ENCODE data around the gene MTMR3. TPM values are rescaled to one million over a fixed set of nuclear protein-coding genes. Genes with fewer than 3 reads are reported as not detected.
"Not testable (repeated sequence)": the region's sequence is repeated elsewhere in the genome, so short reads cannot be mapped to it uniquely, and the experiment has no call there.

Gene MTMR3
- total and polyA plus RNA-seq, 5 donors, result 9.5 to 38.0 (median 30.7) TPM

DNA sequence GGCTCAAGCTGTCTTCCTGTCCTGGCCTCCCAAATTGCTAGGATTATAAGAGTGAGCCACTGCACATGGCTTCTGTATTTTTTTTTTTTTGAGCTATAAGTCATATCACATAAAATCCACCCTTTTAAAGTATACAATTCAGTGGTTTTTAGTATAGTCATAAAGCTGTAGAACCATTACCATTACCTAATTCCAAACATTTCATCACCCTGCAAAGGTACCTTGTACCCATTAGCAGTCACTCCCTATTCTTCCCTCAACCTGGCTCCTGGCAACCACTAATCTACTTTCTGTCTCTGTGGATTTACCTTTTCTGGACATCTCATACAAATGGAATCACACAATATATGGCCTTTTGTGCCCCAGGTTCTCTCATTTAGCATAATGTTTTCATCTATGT lies 84.5 kb downstream of the MTMR3 start:
- no peaks in the 10 kb centered on the region for H3K4me1 ChIP-seq (ENCODE audit: control insufficient read depth, insufficient read depth, low read length)
- no peaks in the 10 kb centered on the region for H3K9me3 ChIP-seq (ENCODE audit: control insufficient read depth, low read length)
- intact Hi-C loops (cut with DNase I), result no loop called here
- DNase-seq, result no peak
- no peak overlapping the region for H3K4me3 ChIP-seq (ENCODE audit: low read length)
- no peak overlapping the region for H3K27ac ChIP-seq (ENCODE audit: low read length)
- no peak for ATAC-seq
- H3K27me3 ChIP-seq (ENCODE audit: control insufficient read depth, insufficient read depth), result no peaks in the 10 kb centered on the region

DNA sequence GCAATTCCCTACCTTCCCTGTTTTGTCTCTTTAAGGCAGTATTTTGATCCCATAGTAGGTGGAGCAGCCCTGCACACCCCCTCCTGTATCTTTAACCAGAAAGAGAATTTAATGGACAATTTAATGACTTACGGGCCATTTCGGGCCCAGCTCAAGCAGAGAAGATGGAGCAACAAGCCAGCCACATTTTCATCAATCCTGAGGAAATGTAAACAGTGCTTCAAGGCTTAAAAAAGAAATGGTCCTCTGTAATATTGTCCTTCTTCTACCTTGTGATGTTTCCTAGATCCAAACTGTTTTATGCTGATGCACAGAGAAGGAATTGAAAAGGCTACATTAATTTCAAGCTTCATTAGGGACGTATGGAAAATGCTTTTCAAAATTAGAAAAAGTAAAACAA lies 88.6 kb downstream of the MTMR3 start:
- Histone ChIP-seq H3K4me1 (ENCODE audit: control insufficient read depth, insufficient read depth, low read length) (no peaks in the 10 kb centered on the region), H3K9me3 (ENCODE audit: control insufficient read depth, low read length) (no peaks in the 10 kb centered on the region), H3K27me3 (ENCODE audit: control insufficient read depth, insufficient read depth) (no peaks in the 10 kb centered on the region), H3K4me3 (ENCODE audit: low read length) (no peak overlapping the region), H3K27ac (ENCODE audit: low read length) (no peak overlapping the region)
- no peak for DNase-seq
- intact Hi-C loops (cut with DNase I), result no loop called here
- no peak for ATAC-seq
- 93% methylated on average over 3 of the region's 3 CpGs for WGBS

DNA sequence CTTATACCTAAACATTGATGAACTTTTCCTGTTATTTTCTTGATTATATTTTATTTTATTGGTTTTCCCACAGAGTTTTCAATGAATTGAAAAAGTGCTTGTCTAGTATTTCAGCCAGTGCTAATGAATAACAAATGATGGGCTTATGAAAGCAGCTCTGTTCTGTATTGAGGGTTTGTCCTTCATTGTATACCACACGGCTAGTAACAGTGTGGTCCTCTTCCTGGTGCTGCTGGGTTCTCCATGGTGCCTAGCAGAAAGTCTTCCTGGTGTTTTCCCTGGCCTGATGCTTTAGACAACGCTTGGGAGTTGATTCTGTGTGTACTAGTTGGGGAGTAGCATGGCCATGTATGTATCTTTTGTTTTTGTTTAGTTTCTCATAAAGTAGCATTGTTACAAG lies 89.1 kb downstream of the MTMR3 start:
- Histone ChIP-seq H3K4me1 (ENCODE audit: control insufficient read depth, insufficient read depth, low read length) (no peaks in the 10 kb centered on the region), H3K9me3 (ENCODE audit: control insufficient read depth, low read length) (no peaks in the 10 kb centered on the region), H3K27ac (ENCODE audit: low read length) (no peak overlapping the region), H3K4me3 (ENCODE audit: low read length) (no peak overlapping the region), H3K27me3 (ENCODE audit: control insufficient read depth, insufficient read depth) (no peaks in the 10 kb centered on the region)
- DNase-seq, result no peak
- intact Hi-C loops (cut with DNase I), result no loop called here
- no peak for ATAC-seq
- WGBS, result 87% methylated on average over 2 of the region's 2 CpGs

DNA sequence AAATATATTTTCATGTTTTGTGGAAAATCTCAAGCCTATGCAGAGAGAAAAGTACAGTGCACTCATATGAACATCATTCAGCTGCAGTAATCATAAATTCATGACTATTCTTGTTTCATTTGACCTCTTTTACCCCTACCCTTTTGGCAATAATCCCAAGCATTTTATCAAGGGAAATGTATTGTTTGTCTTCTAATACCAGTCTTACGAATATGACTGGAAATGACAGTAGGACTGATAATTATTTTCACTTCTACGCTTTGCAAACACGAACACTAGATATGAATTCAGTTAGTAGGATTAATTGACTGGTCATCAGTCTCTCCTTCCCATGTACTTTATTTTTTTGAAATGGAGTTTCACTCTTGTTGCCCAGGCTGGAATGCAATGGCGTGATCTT lies 90.3 kb downstream of the MTMR3 start:
- no peaks in the 10 kb centered on the region for H3K4me1 ChIP-seq (ENCODE audit: control insufficient read depth, insufficient read depth, low read length)
- intact Hi-C loops (cut with DNase I), result no loop called here
- no peaks in the 10 kb centered on the region for H3K9me3 ChIP-seq (ENCODE audit: control insufficient read depth, low read length)
- no peak for DNase-seq
- 70% methylated on average over 4 of the region's 4 CpGs for WGBS
- ATAC-seq, result no peak
- no peak overlapping the region for H3K4me3 ChIP-seq (ENCODE audit: low read length)
- H3K27ac ChIP-seq (ENCODE audit: low read length), result no peak overlapping the region
- no peaks in the 10 kb centered on the region for H3K27me3 ChIP-seq (ENCODE audit: control insufficient read depth, insufficient read depth)

DNA sequence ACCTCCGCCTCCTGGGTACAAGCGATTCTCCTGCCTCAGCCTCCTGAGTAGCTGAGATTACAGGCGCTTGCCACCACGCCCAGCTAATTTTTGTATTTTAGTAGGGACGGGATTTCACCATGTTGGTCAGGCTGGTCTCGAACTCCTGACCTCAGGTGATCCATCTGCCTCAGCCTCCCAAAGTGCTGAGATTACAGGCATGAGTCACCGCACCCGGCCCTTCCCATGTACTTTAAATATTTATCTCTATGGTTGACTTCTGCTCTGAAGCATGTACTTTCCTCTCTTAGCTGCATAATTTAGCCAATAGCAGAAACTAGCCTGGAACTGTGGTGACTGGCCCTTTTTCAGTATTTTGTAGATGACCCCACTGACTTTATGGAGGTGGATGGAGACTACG lies 90.7 kb downstream of the MTMR3 start:
- H3K9me3 ChIP-seq (ENCODE audit: control insufficient read depth, low read length); intact Hi-C loops (cut with DNase I); H3K4me1 ChIP-seq (ENCODE audit: control insufficient read depth, insufficient read depth, low read length); DNase-seq; ATAC-seq; H3K27ac ChIP-seq (ENCODE audit: low read length); H3K27me3 ChIP-seq (ENCODE audit: control insufficient read depth, insufficient read depth); H3K4me3 ChIP-seq (ENCODE audit: low read length): not testable (repeated sequence)
- 87% methylated on average over 9 of the region's 9 CpGs for WGBS

DNA sequence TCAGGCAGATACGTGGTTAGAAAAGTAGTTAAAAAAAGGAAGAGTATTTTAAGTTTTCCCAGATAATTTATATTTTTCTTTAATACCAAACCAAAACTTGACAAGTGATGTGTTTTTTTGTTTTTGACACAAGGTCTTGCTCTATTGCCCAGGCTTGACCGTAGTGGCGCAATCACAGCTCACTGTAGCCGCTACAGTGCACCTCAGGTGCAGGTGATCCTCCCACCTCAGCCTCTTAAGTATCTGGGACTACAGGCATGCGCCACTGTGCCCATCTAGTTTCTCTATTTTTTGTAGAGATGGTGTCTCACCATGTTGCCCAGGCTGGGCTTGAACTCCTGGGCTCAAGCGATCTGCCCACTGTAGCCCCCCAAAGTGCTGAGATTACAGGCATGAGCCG lies 92.5 kb downstream of the MTMR3 start:
- H3K4me1 ChIP-seq (ENCODE audit: control insufficient read depth, insufficient read depth, low read length), result no peaks in the 10 kb centered on the region
- H3K9me3 ChIP-seq (ENCODE audit: control insufficient read depth, low read length), result no peaks in the 10 kb centered on the region
- no peak for DNase-seq
- no peak overlapping the region for H3K27ac ChIP-seq (ENCODE audit: low read length)
- no peaks in the 10 kb centered on the region for H3K27me3 ChIP-seq (ENCODE audit: control insufficient read depth, insufficient read depth)
- 97% methylated on average over 7 of the region's 7 CpGs for WGBS
- ATAC-seq, result no peak
- intact Hi-C loops (cut with DNase I), result no loop called here
- H3K4me3 ChIP-seq (ENCODE audit: low read length), result no peak overlapping the region

DNA sequence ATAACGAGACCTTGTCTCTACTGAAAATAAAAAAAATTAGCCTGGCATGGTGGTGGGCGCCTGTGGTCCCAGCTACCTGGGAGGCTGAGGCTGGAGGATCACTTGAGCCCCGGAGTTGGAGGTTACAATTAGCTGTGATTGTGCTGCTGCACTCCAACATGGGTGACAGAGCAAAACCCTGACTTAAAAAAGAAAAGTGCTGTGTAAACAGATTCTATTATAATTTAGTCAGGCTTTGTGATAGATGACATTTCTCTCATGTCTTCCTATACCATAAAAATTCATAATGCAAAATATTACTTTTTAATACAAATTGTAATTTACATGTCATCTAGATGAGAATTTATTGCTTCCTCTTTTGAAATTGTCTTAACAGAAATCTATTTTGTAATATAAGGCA lies 94.1 kb downstream of the MTMR3 start:
- H3K4me1 ChIP-seq (ENCODE audit: control insufficient read depth, insufficient read depth, low read length), result no peaks in the 10 kb centered on the region
- intact Hi-C loops (cut with DNase I), result no loop called here
- ATAC-seq, result no peak
- no peak overlapping the region for H3K27ac ChIP-seq (ENCODE audit: low read length)
- no peaks in the 10 kb centered on the region for H3K27me3 ChIP-seq (ENCODE audit: control insufficient read depth, insufficient read depth)
- no peak for DNase-seq
- H3K9me3 ChIP-seq (ENCODE audit: control insufficient read depth, low read length), result no peaks in the 10 kb centered on the region
- H3K4me3 ChIP-seq (ENCODE audit: low read length), result no peak overlapping the region
- WGBS, result 97% methylated on average over 3 of the region's 3 CpGs

DNA sequence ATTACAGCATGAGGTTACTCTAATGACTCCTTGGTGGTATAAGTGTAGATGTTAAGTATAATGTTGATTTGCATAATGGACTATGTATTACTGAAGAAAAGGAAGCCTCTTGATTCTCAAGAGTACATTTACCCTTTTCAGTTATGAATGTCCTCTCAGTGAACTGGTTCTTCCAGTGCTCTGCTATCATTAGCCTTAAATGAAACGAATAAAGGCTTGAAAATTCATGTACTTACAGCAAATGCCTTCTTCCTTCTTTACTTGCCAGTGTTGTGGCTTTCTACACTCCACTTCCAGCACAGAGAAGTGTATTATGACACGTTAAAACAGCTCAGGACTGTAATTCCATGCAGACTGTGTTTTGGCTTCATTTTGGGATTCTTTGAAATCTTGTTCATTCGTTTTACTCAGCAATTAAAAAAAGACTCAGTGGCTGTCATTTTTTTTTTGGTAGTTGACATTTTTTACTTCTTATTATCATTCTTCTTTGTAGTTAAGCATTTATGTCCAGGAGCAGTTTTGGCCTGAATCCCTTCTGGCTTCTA lies 96.9 kb downstream of the MTMR3 start:
- no peak for ATAC-seq
- Histone ChIP-seq H3K4me1 (ENCODE audit: control insufficient read depth, insufficient read depth, low read length) (no peaks in the 10 kb centered on the region), H3K9me3 (ENCODE audit: control insufficient read depth, low read length) (no peaks in the 10 kb centered on the region), H3K4me3 (ENCODE audit: low read length) (no peak overlapping the region), H3K27ac (ENCODE audit: low read length) (no peak overlapping the region), H3K27me3 (ENCODE audit: control insufficient read depth, insufficient read depth) (no peaks in the 10 kb centered on the region)
- no peak for DNase-seq
- intact Hi-C loops (cut with DNase I), result no loop called here
- WGBS, result 56% methylated on average over 3 of the region's 3 CpGs

DNA sequence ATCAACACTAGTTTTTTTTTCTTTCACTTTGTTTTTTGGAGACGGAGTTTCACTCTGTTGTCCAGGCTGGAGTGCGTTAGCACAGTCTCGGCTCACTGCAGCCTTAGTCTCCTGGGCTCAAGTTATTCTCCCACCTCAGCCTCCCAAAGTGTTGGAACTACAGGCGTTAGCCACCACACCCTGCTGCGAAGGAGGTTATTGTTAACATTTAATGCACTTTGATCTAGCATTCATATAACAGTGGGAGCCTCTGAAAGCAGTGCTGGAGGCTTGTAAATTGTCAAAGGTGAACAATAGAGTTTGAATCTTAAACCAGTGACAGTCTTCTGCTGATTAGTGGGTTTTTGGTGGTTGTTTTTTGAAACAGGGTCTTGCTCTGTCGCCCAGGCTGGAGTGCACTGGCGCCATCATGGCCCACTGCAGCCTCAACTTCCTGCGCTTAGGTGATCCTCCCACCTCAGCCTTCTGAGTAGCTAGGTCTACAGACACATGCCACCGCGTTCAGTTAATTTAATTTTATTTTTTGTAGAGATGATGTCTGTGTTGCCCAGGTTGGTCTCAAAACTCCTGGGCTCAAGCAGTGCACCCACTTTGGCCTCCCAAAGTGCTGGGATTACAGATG lies 100.4 kb downstream of the MTMR3 start:
- Histone ChIP-seq H3K9me3 (ENCODE audit: control insufficient read depth, low read length) (no peaks in the 10 kb centered on the region), H3K4me3 (ENCODE audit: low read length) (no peak overlapping the region), H3K27me3 (ENCODE audit: control insufficient read depth, insufficient read depth) (no peaks in the 10 kb centered on the region), H3K27ac (ENCODE audit: low read length) (no peak overlapping the region), H3K4me1 (ENCODE audit: control insufficient read depth, insufficient read depth, low read length) (no peaks in the 10 kb centered on the region)
- 96% methylated on average over 10 of the region's 10 CpGs for WGBS
- no peak for ATAC-seq
- no peak for DNase-seq
- intact Hi-C loops (cut with DNase I), result no loop called here

DNA sequence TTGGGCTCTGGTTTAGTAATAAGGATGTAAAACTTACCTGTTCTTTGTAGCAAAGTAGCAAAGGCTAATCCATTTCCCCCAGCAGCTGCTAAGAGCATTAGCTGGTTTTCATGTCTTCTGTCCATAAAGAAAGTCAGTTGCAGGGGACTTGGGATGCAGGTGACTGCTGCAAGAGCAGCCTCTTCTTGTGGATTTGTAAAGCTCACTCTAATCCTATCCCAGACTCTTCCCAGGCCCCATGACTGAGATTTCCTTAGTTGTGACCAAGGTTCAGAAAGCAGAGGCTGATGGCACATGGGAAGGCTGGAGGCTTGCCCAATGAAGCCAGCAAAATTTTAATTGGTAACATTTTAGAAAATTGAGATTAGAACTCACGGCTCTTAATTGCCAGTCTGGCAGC lies 102.9 kb downstream of the MTMR3 start:
- Histone ChIP-seq H3K4me1 (ENCODE audit: control insufficient read depth, insufficient read depth, low read length) (no peaks in the 10 kb centered on the region), H3K27ac (ENCODE audit: low read length) (no peak overlapping the region), H3K9me3 (ENCODE audit: control insufficient read depth, low read length) (no peaks in the 10 kb centered on the region), H3K4me3 (ENCODE audit: low read length) (no peak overlapping the region), H3K27me3 (ENCODE audit: control insufficient read depth, insufficient read depth) (no peaks in the 10 kb centered on the region)
- DNase-seq, result no peak
- intact Hi-C loops (cut with DNase I), result no loop called here
- 82% methylated on average over 1 of the region's 1 CpG for WGBS
- ATAC-seq, result no peak

DNA sequence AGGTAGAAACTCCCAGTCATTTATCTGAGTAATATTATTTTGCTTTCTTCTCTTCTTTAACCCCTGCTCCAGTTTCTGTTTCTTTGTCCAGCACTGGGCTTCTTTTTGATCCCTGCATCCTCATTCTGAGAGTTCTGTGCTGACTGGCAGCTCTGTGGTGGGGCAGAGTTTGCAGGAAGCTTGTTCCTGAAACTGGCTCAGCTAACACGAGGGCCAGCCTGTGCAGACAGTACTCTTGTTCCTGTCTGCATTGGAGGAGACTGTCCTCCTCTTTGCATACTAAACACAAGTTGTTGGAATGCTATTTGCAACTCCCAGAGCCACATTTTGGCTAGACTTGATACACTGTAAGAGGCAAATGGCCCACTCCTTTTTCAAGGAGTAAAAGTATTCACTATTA lies 104.2 kb downstream of the MTMR3 start:
- intact Hi-C loops (cut with DNase I), result no loop called here
- no peak for ATAC-seq

DNA sequence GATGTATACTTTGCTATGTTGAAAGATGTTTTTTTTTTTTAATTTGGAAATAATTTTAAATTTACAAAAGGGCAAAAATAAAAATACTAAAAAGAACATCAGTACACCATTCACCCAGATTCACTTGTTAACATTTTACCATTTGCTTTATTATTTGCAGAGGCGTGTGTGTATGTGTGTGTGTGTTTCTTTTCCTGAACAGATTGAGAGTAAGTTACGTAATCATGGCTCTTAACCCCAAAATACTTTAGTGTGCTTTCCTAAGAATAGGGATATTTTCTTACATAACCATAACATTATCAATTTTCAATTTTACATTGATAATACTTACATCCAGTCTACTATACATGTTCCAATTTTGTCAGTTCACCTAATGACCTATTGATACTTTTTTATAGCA lies 105.7 kb downstream of the MTMR3 start:
- Histone ChIP-seq H3K4me1 (ENCODE audit: control insufficient read depth, insufficient read depth, low read length) (no peaks in the 10 kb centered on the region), H3K27ac (ENCODE audit: low read length) (no peak overlapping the region), H3K27me3 (ENCODE audit: control insufficient read depth, insufficient read depth) (no peaks in the 10 kb centered on the region), H3K9me3 (ENCODE audit: control insufficient read depth, low read length) (no peaks in the 10 kb centered on the region), H3K4me3 (ENCODE audit: low read length) (no peak overlapping the region)
- intact Hi-C loops (cut with DNase I), result no loop called here
- DNase-seq, result no peak
- 84% methylated on average over 2 of the region's 2 CpGs for WGBS
- ATAC-seq, result no peak

More for the DNA sequence above, 104.2 kb downstream of the MTMR3 start:
- H3K27ac ChIP-seq (ENCODE audit: low read length), result no peak overlapping the region
- no peaks in the 10 kb centered on the region for H3K9me3 ChIP-seq (ENCODE audit: control insufficient read depth, low read length)
- 27% methylated on average over 1 of the region's 1 CpG for WGBS
- H3K27me3 ChIP-seq (ENCODE audit: control insufficient read depth, insufficient read depth), result no peaks in the 10 kb centered on the region
- DNase-seq, result no peak
- H3K4me3 ChIP-seq (ENCODE audit: low read length), result no peak overlapping the region
- no peaks in the 10 kb centered on the region for H3K4me1 ChIP-seq (ENCODE audit: control insufficient read depth, insufficient read depth, low read length)
